Measurements from ENCODE around the gene SCN9A. TPM values are rescaled to one million over a fixed set of nuclear protein-coding genes. Genes with fewer than 3 reads are reported as not detected.

SCN9A gene
- total and polyA plus RNA-seq, 4 donors, result 1.5 to 46.4 (median 7.2) TPM

DNA sequence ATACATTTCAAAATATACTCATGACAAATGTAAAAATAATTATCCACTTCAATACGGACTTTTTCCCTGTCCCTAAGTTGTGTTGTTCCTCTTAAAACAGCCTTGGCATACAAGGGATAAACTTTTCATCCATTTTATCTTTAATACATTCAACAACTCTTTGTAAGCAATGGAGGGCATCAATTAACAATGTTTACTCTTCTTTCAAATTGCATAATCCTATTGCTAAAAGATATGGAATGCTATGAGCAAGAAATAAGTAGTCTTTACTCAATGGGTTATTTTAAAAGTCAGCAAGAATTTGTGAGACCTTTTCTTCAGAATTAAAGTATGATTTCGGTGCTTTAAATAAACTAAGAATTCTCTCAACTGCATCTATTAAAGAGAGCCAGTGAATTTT lies 41.9 kb downstream of the SCN9A start:
- no peaks in the 10 kb centered on the region for H3K36me3 ChIP-seq (ENCODE audit: control insufficient read depth in 4 of 4, insufficient read depth in 4 of 4, low read length in 4 of 4)
- H3K27ac ChIP-seq (ENCODE audit: low read depth in 1 of 2, low read length in 1 of 2), result no peak overlapping the region
- 62 to 77% methylated on average over 2 of the region's 2 CpGs for WGBS, 2 donors
- no peaks in the 10 kb centered on the region for H3K9me3 ChIP-seq (ENCODE audit: control insufficient read depth in 4 of 4, insufficient read depth in 3 of 4, low read length in 3 of 4)
- no peak overlapping the region for H3K9ac ChIP-seq (ENCODE audit: insufficient read depth in 1 of 2, low read length in 2 of 2)
- ATAC-seq (ENCODE audit: insufficient read depth, low FRiP score), result no peak
- peaks cover 0 to 41% (median 0%) of the 10 kb centered on the region in 5 donors for H3K4me1 ChIP-seq (ENCODE audit: control insufficient read depth in 5 of 5, insufficient read depth in 5 of 5, low read length in 5 of 5)
- DNase-seq, result peak in 2 of 3 donors; percentile 61 to 68
- no peak overlapping the region for H3K4me3 ChIP-seq
- no peaks in the 10 kb centered on the region for H3K27me3 ChIP-seq (ENCODE audit: control insufficient read depth in 3 of 3, insufficient read depth in 3 of 3, low read length in 2 of 3)
- TF ChIP-seq, protein P1, sequence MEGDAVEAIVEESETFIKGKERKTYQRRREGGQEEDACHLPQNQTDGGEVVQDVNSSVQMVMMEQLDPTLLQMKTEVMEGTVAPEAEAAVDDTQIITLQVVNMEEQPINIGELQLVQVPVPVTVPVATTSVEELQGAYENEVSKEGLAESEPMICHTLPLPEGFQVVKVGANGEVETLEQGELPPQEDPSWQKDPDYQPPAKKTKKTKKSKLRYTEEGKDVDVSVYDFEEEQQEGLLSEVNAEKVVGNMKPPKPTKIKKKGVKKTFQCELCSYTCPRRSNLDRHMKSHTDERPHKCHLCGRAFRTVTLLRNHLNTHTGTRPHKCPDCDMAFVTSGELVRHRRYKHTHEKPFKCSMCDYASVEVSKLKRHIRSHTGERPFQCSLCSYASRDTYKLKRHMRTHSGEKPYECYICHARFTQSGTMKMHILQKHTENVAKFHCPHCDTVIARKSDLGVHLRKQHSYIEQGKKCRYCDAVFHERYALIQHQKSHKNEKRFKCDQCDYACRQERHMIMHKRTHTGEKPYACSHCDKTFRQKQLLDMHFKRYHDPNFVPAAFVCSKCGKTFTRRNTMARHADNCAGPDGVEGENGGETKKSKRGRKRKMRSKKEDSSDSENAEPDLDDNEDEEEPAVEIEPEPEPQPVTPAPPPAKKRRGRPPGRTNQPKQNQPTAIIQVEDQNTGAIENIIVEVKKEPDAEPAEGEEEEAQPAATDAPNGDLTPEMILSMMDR (IDR thresholded peaks at IDR 0.05; ENCODE audit: control extremely low read depth, extremely low read depth), result no peak

DNA sequence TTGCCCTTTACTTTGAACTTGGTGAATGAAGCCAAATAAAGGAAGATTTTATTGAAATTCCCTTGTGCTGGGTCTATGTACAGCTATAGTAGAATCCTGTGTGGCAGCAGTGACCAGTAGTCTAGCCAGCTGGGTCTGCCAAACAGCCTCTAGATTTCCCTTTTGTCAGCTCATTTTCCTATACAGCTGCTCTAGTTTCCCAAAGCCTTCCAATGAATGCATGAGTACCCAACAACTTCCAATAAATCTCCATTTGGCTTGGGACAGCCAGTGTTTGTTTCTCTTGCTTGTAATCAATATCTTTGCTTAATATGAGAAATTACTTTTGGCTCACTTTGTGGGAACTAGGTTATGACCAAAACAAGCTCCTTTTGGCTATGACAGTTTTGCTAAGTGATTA lies 43.6 kb downstream of the SCN9A start:
- DNase-seq, result peak; percentile 60 to 88 (median 87)
- ATAC-seq (ENCODE audit: insufficient read depth, low FRiP score), result no peak
- TF ChIP-seq, protein P1 (IDR thresholded peaks at IDR 0.05; ENCODE audit: control extremely low read depth, extremely low read depth), result no peak
- H3K4me1 ChIP-seq (ENCODE audit: control insufficient read depth in 5 of 5, insufficient read depth in 5 of 5, low read length in 5 of 5), result peaks cover 0 to 41% (median 0%) of the 10 kb centered on the region in 5 donors
- H3K4me3 ChIP-seq, result no peak overlapping the region
- H3K27me3 ChIP-seq (ENCODE audit: control insufficient read depth in 3 of 3, insufficient read depth in 3 of 3, low read length in 2 of 3), result no peaks in the 10 kb centered on the region
- no peak overlapping the region for H3K27ac ChIP-seq (ENCODE audit: low read depth in 1 of 2, low read length in 1 of 2)
- no peaks in the 10 kb centered on the region for H3K36me3 ChIP-seq (ENCODE audit: control insufficient read depth in 4 of 4, insufficient read depth in 4 of 4, low read length in 4 of 4)
- no peaks in the 10 kb centered on the region for H3K9me3 ChIP-seq (ENCODE audit: control insufficient read depth in 4 of 4, insufficient read depth in 3 of 4, low read length in 3 of 4)
- no peak overlapping the region for H3K9ac ChIP-seq (ENCODE audit: insufficient read depth in 1 of 2, low read length in 2 of 2)

DNA sequence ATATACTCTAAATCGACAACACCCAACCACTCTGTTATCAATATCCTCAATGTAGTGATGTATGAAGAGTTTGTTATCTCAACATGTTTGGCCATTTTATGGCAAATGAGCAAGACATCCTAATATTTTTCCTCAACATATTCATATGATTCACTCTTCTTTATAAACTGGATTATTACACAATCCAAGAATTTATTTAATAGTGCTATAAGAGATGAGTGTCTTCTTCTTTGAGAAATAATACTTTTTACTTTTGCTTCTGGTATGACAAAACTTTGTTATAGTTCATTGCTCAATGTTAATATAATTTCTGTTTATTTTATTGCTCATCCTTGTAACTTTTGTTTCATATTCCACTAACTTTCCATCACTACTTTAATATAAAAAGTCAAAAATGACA lies 44.3 kb downstream of the SCN9A start:
- TF ChIP-seq, protein P1 (IDR thresholded peaks at IDR 0.05; ENCODE audit: control extremely low read depth, extremely low read depth), result no peak

DNA sequence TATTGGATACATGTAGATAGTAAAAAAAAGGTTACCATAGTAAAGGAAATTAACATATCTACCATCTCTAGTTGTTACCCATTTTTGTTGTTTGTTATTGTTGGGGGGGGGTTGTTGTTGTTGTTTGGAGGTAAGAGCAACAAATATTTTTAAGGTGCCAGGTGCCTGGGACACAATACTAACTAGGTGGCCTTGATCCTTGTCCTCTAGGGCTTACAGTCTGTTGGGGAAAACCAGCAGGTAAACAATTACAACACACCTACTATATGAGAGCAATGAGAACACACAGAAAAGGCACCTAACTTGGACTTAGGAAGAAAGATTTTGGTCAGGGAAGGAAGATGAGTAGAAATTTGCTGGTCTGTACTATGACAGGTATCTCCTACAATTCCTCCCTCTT lies 46.3 kb downstream of the SCN9A start:
- no peak for DNase-seq
- Histone ChIP-seq H3K9me3 (ENCODE audit: control insufficient read depth in 4 of 4, insufficient read depth in 3 of 4, low read length in 3 of 4) (no peaks in the 10 kb centered on the region), H3K27ac (ENCODE audit: low read depth in 1 of 2, low read length in 1 of 2) (no peak overlapping the region), H3K4me3 (no peak overlapping the region), H3K27me3 (ENCODE audit: control insufficient read depth in 3 of 3, insufficient read depth in 3 of 3, low read length in 2 of 3) (no peaks in the 10 kb centered on the region), H3K36me3 (ENCODE audit: control insufficient read depth in 4 of 4, insufficient read depth in 4 of 4, low read length in 4 of 4) (no peaks in the 10 kb centered on the region), H3K4me1 (ENCODE audit: control insufficient read depth in 5 of 5, insufficient read depth in 5 of 5, low read length in 5 of 5) (peaks cover 0 to 23% (median 0%) of the 10 kb centered on the region in 5 donors), H3K9ac (ENCODE audit: insufficient read depth in 1 of 2, low read length in 2 of 2) (no peak overlapping the region)
- TF ChIP-seq, protein P1 (IDR thresholded peaks at IDR 0.05; ENCODE audit: control extremely low read depth, extremely low read depth), result no peak
- ATAC-seq (ENCODE audit: insufficient read depth, low FRiP score), result no peak

More for the DNA sequence above, 44.3 kb downstream of the SCN9A start:
- Histone ChIP-seq H3K27me3 (ENCODE audit: control insufficient read depth in 3 of 3, insufficient read depth in 3 of 3, low read length in 2 of 3) (no peaks in the 10 kb centered on the region), H3K36me3 (ENCODE audit: control insufficient read depth in 4 of 4, insufficient read depth in 4 of 4, low read length in 4 of 4) (no peaks in the 10 kb centered on the region), H3K4me1 (ENCODE audit: control insufficient read depth in 5 of 5, insufficient read depth in 5 of 5, low read length in 5 of 5) (peaks cover 0 to 41% (median 0%) of the 10 kb centered on the region in 5 donors), H3K4me3 (no peak overlapping the region), H3K9ac (ENCODE audit: insufficient read depth in 1 of 2, low read length in 2 of 2) (no peak overlapping the region), H3K9me3 (ENCODE audit: control insufficient read depth in 4 of 4, insufficient read depth in 3 of 4, low read length in 3 of 4) (no peaks in the 10 kb centered on the region), H3K27ac (ENCODE audit: low read depth in 1 of 2, low read length in 1 of 2) (no peak overlapping the region)
- no peak for DNase-seq
- 95 to 100% methylated on average over 1 of the region's 1 CpG for WGBS, 2 donors
- ATAC-seq (ENCODE audit: insufficient read depth, low FRiP score), result no peak

All from lung (tissue), 12 donors.